ENCODE results near the gene UBAP1. TPM values are rescaled to one million over a fixed set of nuclear protein-coding genes. Genes with fewer than 3 reads are reported as not detected.
A peak's percentile ranks its signal among the peaks of the same experiment; 100 is the strongest.
"Not testable (repeated sequence)": the region's sequence is repeated elsewhere in the genome, so short reads cannot be mapped to it uniquely, and the experiment has no call there.

The UBAP1 gene
- total RNA-seq, 1 donor from 2014 or later, result 26.0 TPM

DNA sequence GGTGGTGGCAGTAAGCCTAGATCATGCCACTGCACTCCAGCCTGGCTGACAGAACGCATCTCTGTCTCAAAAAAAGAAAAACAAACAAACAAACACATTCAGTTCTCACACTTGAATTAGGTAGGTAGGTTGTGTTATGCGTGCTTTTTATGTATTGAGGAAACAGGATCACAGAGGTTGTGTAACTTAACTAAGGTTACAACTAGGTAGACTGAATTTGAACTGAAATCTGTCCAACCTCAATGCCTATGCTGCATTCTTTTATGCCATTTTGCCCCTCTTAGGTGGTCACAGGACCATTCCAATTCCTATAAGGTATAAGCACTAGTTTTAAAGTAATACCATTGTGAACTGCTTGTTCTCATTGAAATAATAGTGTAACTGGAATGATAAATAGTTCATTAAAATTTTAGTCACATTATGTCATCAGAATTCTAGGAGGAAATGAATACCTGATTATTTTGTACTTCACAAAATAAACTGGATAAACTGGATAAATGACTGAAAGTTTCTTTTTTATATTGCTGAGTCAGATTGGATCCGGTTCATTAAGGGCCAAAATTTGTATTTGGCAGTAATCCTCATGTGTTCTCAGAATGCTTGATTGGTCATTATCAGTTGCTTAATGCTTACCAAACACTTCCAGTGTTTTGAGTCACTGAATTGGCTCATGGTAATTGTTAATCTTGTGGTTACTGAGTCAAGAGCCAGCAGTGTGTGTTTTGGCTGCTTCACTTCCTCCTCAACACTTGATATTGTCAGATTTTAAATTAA, 7.1 kb downstream of the UBAP1 start:
- TF ChIP-seq, protein P1, sequence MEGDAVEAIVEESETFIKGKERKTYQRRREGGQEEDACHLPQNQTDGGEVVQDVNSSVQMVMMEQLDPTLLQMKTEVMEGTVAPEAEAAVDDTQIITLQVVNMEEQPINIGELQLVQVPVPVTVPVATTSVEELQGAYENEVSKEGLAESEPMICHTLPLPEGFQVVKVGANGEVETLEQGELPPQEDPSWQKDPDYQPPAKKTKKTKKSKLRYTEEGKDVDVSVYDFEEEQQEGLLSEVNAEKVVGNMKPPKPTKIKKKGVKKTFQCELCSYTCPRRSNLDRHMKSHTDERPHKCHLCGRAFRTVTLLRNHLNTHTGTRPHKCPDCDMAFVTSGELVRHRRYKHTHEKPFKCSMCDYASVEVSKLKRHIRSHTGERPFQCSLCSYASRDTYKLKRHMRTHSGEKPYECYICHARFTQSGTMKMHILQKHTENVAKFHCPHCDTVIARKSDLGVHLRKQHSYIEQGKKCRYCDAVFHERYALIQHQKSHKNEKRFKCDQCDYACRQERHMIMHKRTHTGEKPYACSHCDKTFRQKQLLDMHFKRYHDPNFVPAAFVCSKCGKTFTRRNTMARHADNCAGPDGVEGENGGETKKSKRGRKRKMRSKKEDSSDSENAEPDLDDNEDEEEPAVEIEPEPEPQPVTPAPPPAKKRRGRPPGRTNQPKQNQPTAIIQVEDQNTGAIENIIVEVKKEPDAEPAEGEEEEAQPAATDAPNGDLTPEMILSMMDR (IDR thresholded peaks at IDR 0.05), result no peak
- peaks cover 11% of the 10 kb centered on the region in 2 donors for H3K36me3 ChIP-seq
- H3K4me3 ChIP-seq, result no peak overlapping the region
- DNase-seq (ENCODE audit: low spot score in 2 of 2), result peak in 1 of 2 donors; percentile 79
- no peaks in the 10 kb centered on the region for H3K27me3 ChIP-seq
- peaks cover 3 to 27% of the 10 kb centered on the region in 2 donors for H3K4me1 ChIP-seq
- H3K9me3 ChIP-seq, result no peaks in the 10 kb centered on the region
- intact Hi-C loops (cut with DNase I), result no loop called here
- peak overlapping the region; percentile 61 to 64 for H3K27ac ChIP-seq

GRCh38 chr9:34187891-34188240, 9.0 kb downstream of the UBAP1 start:
- Histone ChIP-seq H3K27me3 (no peaks in the 10 kb centered on the region), H3K4me3 (no peak overlapping the region), H3K36me3 (peaks cover 11% of the 10 kb centered on the region in 2 donors), H3K27ac (no peak overlapping the region), H3K9me3 (no peaks in the 10 kb centered on the region), H3K4me1 (peaks cover 3 to 33% of the 10 kb centered on the region in 2 donors)
- TF ChIP-seq, protein P1 (IDR thresholded peaks at IDR 0.05), result no peak
- no peak for DNase-seq (ENCODE audit: low spot score in 2 of 2)
- intact Hi-C loops (cut with DNase I), result no loop called here

DNA sequence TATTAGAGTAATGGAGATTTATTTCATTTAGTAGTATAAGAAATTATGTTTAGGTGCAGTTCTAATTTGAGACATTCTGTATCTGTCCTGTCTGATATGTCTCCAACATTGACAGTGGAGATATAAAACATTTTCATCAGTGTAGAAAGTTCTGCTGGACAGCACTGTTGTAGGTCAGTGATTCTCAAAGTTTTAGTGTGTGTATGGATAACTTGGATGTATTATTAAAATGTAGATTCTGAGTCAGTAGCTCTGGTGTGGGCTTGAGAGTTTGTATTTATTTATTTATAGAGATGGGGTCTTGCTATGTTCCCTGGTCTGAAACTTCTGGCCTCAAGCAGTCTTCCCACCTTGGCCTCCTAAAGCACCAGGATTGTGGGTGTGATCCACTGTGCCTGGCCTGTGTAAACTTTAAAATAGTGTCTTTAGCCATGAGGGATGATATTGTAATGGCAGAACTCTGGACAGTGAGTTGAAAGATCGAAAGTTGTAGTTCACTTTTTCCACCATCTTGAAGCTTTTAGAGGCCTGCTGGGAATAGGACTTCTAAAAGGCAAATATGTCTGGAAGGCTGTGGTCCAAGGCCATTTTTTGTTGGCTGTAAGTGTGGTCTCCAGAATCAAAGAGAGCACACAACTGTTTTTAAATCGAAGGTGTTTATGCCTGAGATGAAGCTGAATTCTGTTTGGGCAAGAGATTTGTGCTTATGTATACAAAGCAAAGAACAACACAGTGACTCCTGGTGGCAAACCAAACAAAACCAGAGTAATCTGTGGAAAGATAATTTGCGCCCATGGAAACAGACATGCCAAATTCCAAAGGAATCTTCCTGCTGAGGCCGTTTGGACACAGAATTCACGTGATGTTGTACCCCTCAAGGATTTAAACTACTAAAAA, 12.4 kb downstream of the UBAP1 start:
- H3K36me3 ChIP-seq, result peaks cover 1 to 2% of the 10 kb centered on the region in 2 donors
- TF ChIP-seq, protein P1 (IDR thresholded peaks at IDR 0.05), result peak in 1 of 3 experiments; percentile 8
- no peak for DNase-seq (ENCODE audit: low spot score in 2 of 2)
- H3K9me3 ChIP-seq, result no peaks in the 10 kb centered on the region
- H3K4me3 ChIP-seq, result no peak overlapping the region
- intact Hi-C loops (cut with DNase I), result no loop called here
- peak overlapping the region in 1 of 2 donors; percentile 24 for H3K27ac ChIP-seq
- H3K4me1 ChIP-seq, result peaks cover 0 to 26% of the 10 kb centered on the region in 2 donors
- no peaks in the 10 kb centered on the region for H3K27me3 ChIP-seq

DNA sequence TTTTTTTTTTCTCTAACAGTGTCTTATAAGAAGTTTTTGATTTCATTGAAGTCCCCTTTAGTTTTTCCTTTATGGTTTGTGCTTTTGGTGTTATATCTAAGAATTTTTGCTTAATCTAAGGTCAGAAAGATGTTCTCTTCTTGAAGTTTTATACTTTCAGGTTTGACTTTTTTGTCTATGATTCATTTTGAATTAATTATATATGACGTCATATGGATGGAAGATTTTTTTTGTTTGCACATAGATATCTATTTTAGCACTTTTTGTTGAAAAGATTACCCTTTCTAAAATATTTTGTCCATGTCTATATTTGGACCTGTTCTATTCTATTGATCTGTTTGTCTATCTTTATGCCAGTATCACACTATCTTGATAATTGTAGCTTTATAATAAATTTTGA, 16.3 kb downstream of the UBAP1 start:
- no peak for DNase-seq (ENCODE audit: low spot score in 2 of 2)
- no peak overlapping the region for H3K27ac ChIP-seq
- intact Hi-C loops (cut with DNase I), result no loop called here
- peaks cover 0 to 3% of the 10 kb centered on the region in 2 donors for H3K9me3 ChIP-seq
- H3K36me3 ChIP-seq, result peaks cover 8 to 16% of the 10 kb centered on the region in 2 donors
- no peak overlapping the region for H3K4me3 ChIP-seq
- H3K27me3 ChIP-seq, result no peaks in the 10 kb centered on the region
- peaks cover 0 to 18% of the 10 kb centered on the region in 2 donors for H3K4me1 ChIP-seq
- TF ChIP-seq, protein P1 (IDR thresholded peaks at IDR 0.05), result no peak

- H3K36me3 ChIP-seq, result peaks cover 16 to 28% of the 10 kb centered on the region in 2 donors
- H3K27me3 ChIP-seq; H3K9me3 ChIP-seq; H3K4me3 ChIP-seq; intact Hi-C loops (cut with DNase I); DNase-seq (ENCODE audit: low spot score in 2 of 2); H3K27ac ChIP-seq: not testable (repeated sequence)
- peaks cover 0 to 10% of the 10 kb centered on the region in 2 donors for H3K4me1 ChIP-seq
Measured at GRCh38 chr9:34197286-34197685, 18.4 kb downstream of the UBAP1 start.
